Nephron progenitor cell (in vitro differentiated cells): ENCODE data around the gene FUT8.

Experiments used
- DNase-seq: peaks from one replicate; pipeline ENCODE4 v3.0.0; 2021
- H3K27ac Mint-ChIP-seq: 2 replicates; pipeline ENCODE4 v1.8.0; 2021; ENCODE audit warnings: mild to moderate bottlenecking, moderate library complexity, mixed read lengths
- H3K27me3 Mint-ChIP-seq: 2 replicates; pipeline ENCODE4 v1.8.0; 2021; ENCODE audit warnings: mild to moderate bottlenecking, low read depth, mixed read lengths; ENCODE audit not compliant: poor library complexity
- H3K36me3 Mint-ChIP-seq: 2 replicates; pipeline ENCODE4 v1.8.0; 2021; ENCODE audit warnings: low read depth, mixed read lengths
- H3K4me1 Mint-ChIP-seq: 2 replicates; pipeline ENCODE4 v1.8.0; 2021; ENCODE audit warnings: mixed read lengths
- H3K4me3 Mint-ChIP-seq: 2 replicates; pipeline ENCODE4 v1.8.0; 2021; ENCODE audit warnings: mild to moderate bottlenecking, moderate library complexity, mixed read lengths
- H3K9me3 Mint-ChIP-seq: 2 replicates; pipeline ENCODE4 v1.8.0; 2021; ENCODE audit warnings: mild to moderate bottlenecking, moderate library complexity, mixed read lengths
- TF ChIP-seq, protein P1 (sequence below): fragments of 200-600 bp; sonication (generic); IDR thresholded peaks from 2 replicates; pipeline ENCODE4 v1.5.0; 2021; ENCODE audit warnings: antibody characterized with exemption

FUT8 gene

DNA sequence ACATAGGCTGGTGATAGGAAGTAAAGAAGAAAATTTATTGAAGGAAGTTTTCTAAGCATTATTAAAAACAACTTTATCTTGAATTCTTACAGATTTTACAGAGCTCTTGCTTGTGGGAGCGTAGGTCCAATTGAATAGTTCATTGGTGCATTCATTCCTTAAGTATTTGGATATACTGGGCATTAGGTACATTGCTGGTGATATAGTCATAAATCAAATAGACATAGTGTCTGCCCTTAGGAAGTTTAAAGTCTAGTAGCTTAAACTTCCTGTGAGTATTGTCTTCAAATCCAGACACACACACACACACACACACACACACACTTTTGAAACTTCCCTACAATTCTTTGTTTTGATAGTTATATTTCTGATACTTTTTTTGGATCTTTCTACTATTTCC is 226.7 kb downstream of the FUT8 start:
- Mint-ChIP-seq H3K4me1 (no peaks in the 10 kb centered on the region), H3K4me3 (no peak overlapping the region), H3K27me3 (peaks cover 6% of the 10 kb centered on the region)

DNA sequence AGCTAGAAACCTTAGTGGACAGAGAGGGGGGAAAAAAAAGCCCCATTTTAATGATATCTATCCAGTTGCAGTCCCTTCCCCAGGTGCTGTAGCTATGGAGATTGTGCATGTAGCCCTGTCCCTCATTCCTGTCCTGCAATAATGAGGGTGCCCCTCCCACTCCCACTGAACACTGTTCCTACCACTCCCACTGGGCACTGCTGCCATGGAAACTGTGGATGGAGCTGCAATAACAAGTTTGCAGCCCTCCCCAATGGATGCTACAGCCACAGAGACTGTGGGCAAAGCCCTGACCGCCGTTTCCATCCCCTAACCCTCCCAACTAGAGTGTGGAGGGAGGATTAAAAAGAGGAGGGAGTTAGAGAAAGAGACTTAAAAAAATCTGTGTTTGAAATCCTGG is 238.3 kb downstream of the FUT8 start:
- TF ChIP-seq, protein P1, sequence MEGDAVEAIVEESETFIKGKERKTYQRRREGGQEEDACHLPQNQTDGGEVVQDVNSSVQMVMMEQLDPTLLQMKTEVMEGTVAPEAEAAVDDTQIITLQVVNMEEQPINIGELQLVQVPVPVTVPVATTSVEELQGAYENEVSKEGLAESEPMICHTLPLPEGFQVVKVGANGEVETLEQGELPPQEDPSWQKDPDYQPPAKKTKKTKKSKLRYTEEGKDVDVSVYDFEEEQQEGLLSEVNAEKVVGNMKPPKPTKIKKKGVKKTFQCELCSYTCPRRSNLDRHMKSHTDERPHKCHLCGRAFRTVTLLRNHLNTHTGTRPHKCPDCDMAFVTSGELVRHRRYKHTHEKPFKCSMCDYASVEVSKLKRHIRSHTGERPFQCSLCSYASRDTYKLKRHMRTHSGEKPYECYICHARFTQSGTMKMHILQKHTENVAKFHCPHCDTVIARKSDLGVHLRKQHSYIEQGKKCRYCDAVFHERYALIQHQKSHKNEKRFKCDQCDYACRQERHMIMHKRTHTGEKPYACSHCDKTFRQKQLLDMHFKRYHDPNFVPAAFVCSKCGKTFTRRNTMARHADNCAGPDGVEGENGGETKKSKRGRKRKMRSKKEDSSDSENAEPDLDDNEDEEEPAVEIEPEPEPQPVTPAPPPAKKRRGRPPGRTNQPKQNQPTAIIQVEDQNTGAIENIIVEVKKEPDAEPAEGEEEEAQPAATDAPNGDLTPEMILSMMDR, result no peak
- H3K27ac Mint-ChIP-seq, result no peak overlapping the region
- no peak overlapping the region for H3K4me3 Mint-ChIP-seq
- H3K4me1 Mint-ChIP-seq, result no peaks in the 10 kb centered on the region
- H3K36me3 Mint-ChIP-seq, result no peaks in the 10 kb centered on the region
- H3K9me3 Mint-ChIP-seq, result peaks cover 12% of the 10 kb centered on the region
- no peak for DNase-seq
- H3K27me3 Mint-ChIP-seq, result peaks cover 7% of the 10 kb centered on the region

More for the DNA sequence above, 226.7 kb downstream of the FUT8 start:
- Mint-ChIP-seq H3K36me3 (peaks cover 19% of the 10 kb centered on the region), H3K9me3 (peaks cover 25% of the 10 kb centered on the region), H3K27ac (no peak overlapping the region)
- TF ChIP-seq, protein P1, result no peak
- DNase-seq, result no peak

DNA sequence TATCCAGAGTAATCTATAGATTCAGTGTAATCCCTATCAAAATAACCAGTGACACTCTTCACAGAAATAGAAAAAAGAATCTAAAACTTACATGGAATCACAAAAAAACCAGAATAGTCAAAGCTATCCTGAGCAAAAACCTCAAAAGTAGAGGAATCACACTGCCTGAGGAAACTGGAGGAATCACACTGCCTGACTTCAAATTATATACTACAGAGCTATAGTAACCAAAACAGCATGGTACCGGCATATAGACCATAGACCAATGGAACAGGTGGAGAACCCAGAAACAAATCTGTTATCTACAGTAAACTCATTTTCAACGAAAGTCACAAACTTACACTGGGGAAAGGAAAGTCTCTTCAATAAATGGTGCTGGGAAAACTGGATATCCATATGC is 244.0 kb downstream of the FUT8 start:
- no peaks in the 10 kb centered on the region for H3K36me3 Mint-ChIP-seq
- TF ChIP-seq, protein P1, result no peak
- no peak overlapping the region for H3K4me3 Mint-ChIP-seq
- no peak for DNase-seq
- peaks cover 26% of the 10 kb centered on the region for H3K9me3 Mint-ChIP-seq
- no peak overlapping the region for H3K27ac Mint-ChIP-seq
- H3K4me1 Mint-ChIP-seq, result no peaks in the 10 kb centered on the region
- H3K27me3 Mint-ChIP-seq, result peaks cover 3% of the 10 kb centered on the region

DNA sequence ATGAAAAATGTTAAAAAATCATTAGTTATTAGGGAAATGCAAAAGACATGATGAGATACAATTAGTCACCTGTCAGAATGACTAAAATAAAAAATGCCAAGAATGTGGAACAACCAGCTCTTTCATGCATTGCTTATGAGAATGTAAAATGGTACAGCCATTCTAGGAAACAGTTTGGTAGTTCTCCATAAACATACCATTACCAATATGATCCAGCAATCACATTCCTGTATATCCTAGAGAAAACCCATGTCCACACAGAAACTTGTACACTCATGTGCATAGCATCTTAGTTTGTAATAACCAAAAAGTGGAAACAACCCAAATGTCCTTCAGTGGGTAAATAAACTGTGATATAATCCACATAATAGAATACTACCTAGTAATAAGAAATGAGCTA is 245.7 kb downstream of the FUT8 start:
- no peaks in the 10 kb centered on the region for H3K4me1 Mint-ChIP-seq
- TF ChIP-seq, protein P1, result no peak
- no peak for DNase-seq
- peaks cover 26% of the 10 kb centered on the region for H3K9me3 Mint-ChIP-seq
- H3K36me3 Mint-ChIP-seq, result no peaks in the 10 kb centered on the region
- no peak overlapping the region for H3K4me3 Mint-ChIP-seq
- H3K27me3 Mint-ChIP-seq, result peaks cover 3% of the 10 kb centered on the region
- no peak overlapping the region for H3K27ac Mint-ChIP-seq

DNA sequence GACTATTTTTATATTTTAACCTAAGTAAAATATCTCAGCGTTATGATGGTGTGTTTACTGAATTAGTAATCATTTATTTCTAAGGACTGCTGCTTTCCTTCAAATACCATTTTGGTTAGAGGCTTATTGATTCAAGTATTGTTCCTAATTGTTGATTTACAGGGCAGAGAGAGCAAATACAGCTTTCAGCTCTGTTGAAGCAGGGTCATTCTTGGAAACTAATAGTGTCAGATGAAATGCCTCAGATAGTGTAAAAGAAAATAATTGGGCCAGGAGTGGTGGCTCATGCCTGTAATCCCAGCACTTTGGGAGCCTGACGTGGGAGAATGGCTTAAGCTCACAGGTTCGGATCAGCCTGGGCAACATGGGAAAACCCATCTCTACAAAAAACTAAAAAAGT is 249.3 kb downstream of the FUT8 start:
- H3K4me1 Mint-ChIP-seq, result no peaks in the 10 kb centered on the region
- peaks cover 3% of the 10 kb centered on the region for H3K9me3 Mint-ChIP-seq
- no peak overlapping the region for H3K27ac Mint-ChIP-seq
- DNase-seq, result no peak
- no peaks in the 10 kb centered on the region for H3K27me3 Mint-ChIP-seq
- TF ChIP-seq, protein P1, result no peak
- H3K4me3 Mint-ChIP-seq, result no peak overlapping the region
- H3K36me3 Mint-ChIP-seq, result no peaks in the 10 kb centered on the region

DNA sequence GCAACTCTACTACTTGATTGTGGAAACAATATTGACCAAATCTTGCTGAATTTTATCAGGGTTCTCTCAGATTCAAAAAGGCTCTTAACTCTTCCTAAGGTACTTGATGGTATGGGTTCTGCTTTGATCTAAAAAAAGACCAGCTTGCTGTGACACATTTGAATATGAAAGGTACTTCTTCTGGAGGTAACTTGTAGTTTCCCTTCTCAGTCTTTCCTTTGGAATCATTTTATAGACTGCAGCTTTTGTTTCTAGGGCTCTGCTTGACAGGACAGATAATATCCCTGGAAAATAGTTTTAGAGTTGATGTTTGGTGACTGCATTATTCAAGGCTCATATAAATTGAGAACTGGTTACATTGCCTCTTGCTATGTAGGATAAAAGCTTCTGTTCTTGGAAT is 251.9 kb downstream of the FUT8 start:
- TF ChIP-seq, protein P1, result no peak
- H3K9me3 Mint-ChIP-seq, result no peaks in the 10 kb centered on the region
- H3K4me3 Mint-ChIP-seq, result no peak overlapping the region
- H3K4me1 Mint-ChIP-seq, result no peaks in the 10 kb centered on the region
- H3K27me3 Mint-ChIP-seq, result no peaks in the 10 kb centered on the region
- H3K27ac Mint-ChIP-seq, result no peak overlapping the region
- no peak for DNase-seq
- H3K36me3 Mint-ChIP-seq, result no peaks in the 10 kb centered on the region
